ENCODE results near the gene RNU6-1. TPM values are rescaled to one million over a fixed set of nuclear protein-coding genes. Genes with fewer than 3 reads are reported as not detected.

Gene RNU6-1
- total RNA-seq, 1 experiment from 2014 or later: not detected

- H3K4me3 ChIP-seq (ENCODE audit: low read depth, low read length, poor library complexity, severe bottlenecking): peak overlapping the region; percentile 45
- no peak for TF ChIP-seq CTCF (conservative IDR thresholded peaks at IDR 0.05; ENCODE audit: low read depth, low read length)
- TF ChIP-seq EZH2 (IDR thresholded peaks at IDR 0.05; ENCODE audit: borderline replicate concordance, low read depth, low read length, poor library complexity, severe bottlenecking): no peak
- no peak for DNase-seq (ENCODE audit: low spot score)
- no peaks in the 10 kb centered on the region for H3K36me3 ChIP-seq (ENCODE audit: insufficient read depth, low read length, poor library complexity, severe bottlenecking)
- peaks cover 64% of the 10 kb centered on the region for H3K27me3 ChIP-seq (replicated peaks; ENCODE audit: insufficient read depth, low read depth, low read length, poor library complexity)
- no peaks in the 10 kb centered on the region for H3K9me3 ChIP-seq (ENCODE audit: low read depth, low read length, poor library complexity, severe bottlenecking)
- peaks cover 20% of the 10 kb centered on the region for H3K4me1 ChIP-seq (ENCODE audit: insufficient read depth, low read length, poor library complexity, severe bottlenecking)
- H3K27ac ChIP-seq (ENCODE audit: low read depth, low read length, poor library complexity, severe bottlenecking): no peak overlapping the region
- ChIA-PET POLR2A (ENCODE audit: low non-redundant PET) (no interaction called here), CTCF (interaction anchor here (0.5 to 2.6 kb wide), 4 partner anchors 332 to 907 kb away, joined by 3 to 11 read pairs (median 4); no protein-coding TSS in a partner anchor)
- no TSS peak for BruUV-seq (replicated peaks)
- intact Hi-C loops (cut with micrococcal nuclease; ENCODE audit: unreplicated experiment): loop anchor here (5.0 to 10.0 kb wide), 3 partner anchors 332 to 527 kb away; no protein-coding TSS in a partner anchor
These were observed 5.1 kb downstream of the RNU6-1 start for GRCh38 chr15:67834581-67835296.

GRCh38 chr15:67833710-67834511 lies 5.9 kb downstream of the RNU6-1 start:
- intact Hi-C loops (cut with micrococcal nuclease; ENCODE audit: unreplicated experiment): loop anchor here (5.0 to 10.0 kb wide), 2 partner anchors 332 to 459 kb away; no protein-coding TSS in a partner anchor
- Histone ChIP-seq H3K36me3 (ENCODE audit: insufficient read depth, low read length, poor library complexity, severe bottlenecking) (no peaks in the 10 kb centered on the region), H3K27me3 (replicated peaks; ENCODE audit: insufficient read depth, low read depth, low read length, poor library complexity) (peaks cover 72% of the 10 kb centered on the region), H3K27ac (ENCODE audit: low read depth, low read length, poor library complexity, severe bottlenecking) (no peak overlapping the region), H3K9me3 (ENCODE audit: low read depth, low read length, poor library complexity, severe bottlenecking) (no peaks in the 10 kb centered on the region), H3K4me1 (ENCODE audit: insufficient read depth, low read length, poor library complexity, severe bottlenecking) (peaks cover 20% of the 10 kb centered on the region), H3K4me3 (ENCODE audit: low read depth, low read length, poor library complexity, severe bottlenecking) (peak overlapping the region; percentile 45)
- peak; percentile 37 for TF ChIP-seq EZH2 (IDR thresholded peaks at IDR 0.05; ENCODE audit: borderline replicate concordance, low read depth, low read length, poor library complexity, severe bottlenecking)
- peak; percentile 73 for TF ChIP-seq CTCF (conservative IDR thresholded peaks at IDR 0.05; ENCODE audit: low read depth, low read length)
- DNase-seq (ENCODE audit: low spot score): peak; percentile 71
- ChIA-PET CTCF (interaction anchor here (1.3 to 2.6 kb wide), 2 partner anchors 331 to 377 kb away, joined by 3 to 11 read pairs; no protein-coding TSS in a partner anchor), POLR2A (ENCODE audit: low non-redundant PET) (no interaction called here)
- no TSS peak for BruUV-seq (replicated peaks)

GRCh38 chr15:67832897-67833709 lies 6.7 kb downstream of the RNU6-1 start:
- no peak for DNase-seq (ENCODE audit: low spot score)
- no peak for TF ChIP-seq CTCF (conservative IDR thresholded peaks at IDR 0.05; ENCODE audit: low read depth, low read length)
- TF ChIP-seq EZH2 (IDR thresholded peaks at IDR 0.05; ENCODE audit: borderline replicate concordance, low read depth, low read length, poor library complexity, severe bottlenecking): no peak
- CTCF ChIA-PET: no interaction called here
- intact Hi-C loops (cut with micrococcal nuclease; ENCODE audit: unreplicated experiment): loop anchor here (5.0 to 10.0 kb wide), 2 partner anchors 331 to 458 kb away; no protein-coding TSS in a partner anchor
- Histone ChIP-seq H3K27ac (ENCODE audit: low read depth, low read length, poor library complexity, severe bottlenecking) (no peak overlapping the region), H3K9me3 (ENCODE audit: low read depth, low read length, poor library complexity, severe bottlenecking) (no peaks in the 10 kb centered on the region), H3K27me3 (replicated peaks; ENCODE audit: insufficient read depth, low read depth, low read length, poor library complexity) (peaks cover 80% of the 10 kb centered on the region), H3K36me3 (ENCODE audit: insufficient read depth, low read length, poor library complexity, severe bottlenecking) (no peaks in the 10 kb centered on the region), H3K4me3 (ENCODE audit: low read depth, low read length, poor library complexity, severe bottlenecking) (peak overlapping the region; percentile 45), H3K4me1 (ENCODE audit: insufficient read depth, low read length, poor library complexity, severe bottlenecking) (peaks cover 22% of the 10 kb centered on the region)
- POLR2A ChIA-PET (ENCODE audit: low non-redundant PET): no interaction called here
- BruUV-seq (replicated peaks): no TSS peak

All from A673 (cell line).